Osteoblast (primary cell): ENCODE data around the gene SPATS2L. TPM values are rescaled to one million over a fixed set of nuclear protein-coding genes. Genes with fewer than 3 reads are reported as not detected.

ENCODE experiments used
- DNase-seq: peaks from one replicate; pipeline ENCODE4 v3.0.0; 2011; ENCODE audit warnings: low spot score, mixed read lengths; ENCODE audit not compliant: insufficient read length; ENCODE audit errors: missing footprints
- H2AFZ ChIP-seq: 2 replicates; pipeline ENCODE4 v1.6.0; 2011; ENCODE audit warnings: mild to moderate bottlenecking, low read length
- H3K27ac ChIP-seq: 2 replicates; pipeline ENCODE4 v1.5.1; 2011; ENCODE audit warnings: mild to moderate bottlenecking, low read depth, low read length, moderate library complexity
- H3K27me3 ChIP-seq: 2 replicates; pipeline ENCODE4 v1.6.0; 2012; ENCODE audit warnings: mild to moderate bottlenecking, control low read depth, inconsistent platforms, low read length, moderate library complexity; ENCODE audit not compliant: insufficient read depth
- H3K36me3 ChIP-seq: 2 replicates; pipeline ENCODE4 v1.5.1; 2011; ENCODE audit warnings: mild to moderate bottlenecking, low read length, control low read depth, moderate library complexity; ENCODE audit not compliant: insufficient read depth
- H3K4me1 ChIP-seq: 2 replicates; pipeline ENCODE4 v1.5.1; 2011; ENCODE audit warnings: mild to moderate bottlenecking, low read length, control low read depth, moderate library complexity; ENCODE audit not compliant: insufficient read depth
- H3K4me2 ChIP-seq: 2 replicates; pipeline ENCODE4 v1.6.0; 2011; ENCODE audit warnings: mild to moderate bottlenecking, low read length; ENCODE audit not compliant: insufficient read depth
- H3K4me3 ChIP-seq: fragments of 200-600 bp; sonication (generic); 3 replicates; pipeline ENCODE4 v1.5.1; 2012; ENCODE audit warnings: mild to moderate bottlenecking, low read length, inconsistent platforms; ENCODE audit not compliant: insufficient read depth
- H3K79me2 ChIP-seq: 2 replicates; pipeline ENCODE4 v1.6.0; 2012; ENCODE audit warnings: mild to moderate bottlenecking, low read length, control low read depth, inconsistent platforms; ENCODE audit not compliant: insufficient read depth
- H3K9me3 ChIP-seq: 2 replicates; pipeline ENCODE4 v1.5.1; 2011; ENCODE audit warnings: low read depth, low read length, control low read depth
- H4K20me1 ChIP-seq: 2 replicates; pipeline ENCODE4 v1.6.0; 2012; ENCODE audit warnings: mild to moderate bottlenecking, low read length, control low read depth; ENCODE audit not compliant: insufficient read depth
- CTCF ChIP-seq: IDR thresholded peaks from 2 replicates; pipeline ENCODE4 v1.5.1; 2011; ENCODE audit warnings: mild to moderate bottlenecking, low read depth, low read length, moderate library complexity; ENCODE audit errors: extremely low read depth
- total RNA-seq: library from RNA; depleted of rRNA; stranded (reverse); fragments of >200 nt; gene quantifications from 2 replicates; pipeline ENCODE4 v1.2.3, GENCODE V29; 2012

SPATS2L gene
- total RNA-seq, 1 donor: 74.6 TPM

DNA sequence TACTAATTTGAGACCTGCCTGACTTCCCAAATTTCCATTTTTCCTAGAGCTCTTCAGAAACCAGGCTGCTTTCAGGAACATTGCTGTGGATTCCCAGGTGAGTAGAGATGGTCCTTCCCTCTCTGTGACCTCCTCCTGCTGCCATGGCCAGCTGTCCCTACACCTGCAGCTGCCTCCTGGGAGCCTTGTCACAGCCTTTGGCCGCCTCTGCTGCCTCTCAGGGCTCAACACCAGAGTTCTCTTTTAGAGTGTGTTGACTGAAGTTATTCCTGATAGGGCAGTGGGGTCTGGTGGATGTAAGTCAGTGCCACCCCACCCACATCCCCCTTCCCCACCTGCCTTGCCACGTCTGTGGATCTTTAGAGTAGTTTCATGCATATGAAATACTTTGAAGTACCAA, 22.9 kb downstream of the SPATS2L start:
- H3K79me2 ChIP-seq: peaks cover 85% of the 10 kb centered on the region
- no peaks in the 10 kb centered on the region for H3K27me3 ChIP-seq
- no peaks in the 10 kb centered on the region for H3K9me3 ChIP-seq
- H3K27ac ChIP-seq: no peak overlapping the region
- peak overlapping the region; percentile 56 for H3K4me2 ChIP-seq
- H3K4me1 ChIP-seq: peaks cover 8% of the 10 kb centered on the region
- TF ChIP-seq CTCF: no peak
- no peak overlapping the region for H3K4me3 ChIP-seq
- no peaks in the 10 kb centered on the region for H4K20me1 ChIP-seq
- peaks cover 2% of the 10 kb centered on the region for H3K36me3 ChIP-seq
- H2AFZ ChIP-seq: no peak overlapping the region
- no peak for DNase-seq

GRCh38 chr2:200329798-200330197, 23.3 kb downstream of the SPATS2L start:
- no peaks in the 10 kb centered on the region for H4K20me1 ChIP-seq
- no peak overlapping the region for H2AFZ ChIP-seq
- no peak overlapping the region for H3K27ac ChIP-seq
- H3K27me3 ChIP-seq: no peaks in the 10 kb centered on the region
- H3K79me2 ChIP-seq: peaks cover 81% of the 10 kb centered on the region
- TF ChIP-seq CTCF: no peak
- DNase-seq: no peak
- H3K4me1 ChIP-seq: peaks cover 8% of the 10 kb centered on the region
- peaks cover 2% of the 10 kb centered on the region for H3K36me3 ChIP-seq
- H3K9me3 ChIP-seq: no peaks in the 10 kb centered on the region
- no peak overlapping the region for H3K4me3 ChIP-seq
- peak overlapping the region; percentile 56 for H3K4me2 ChIP-seq

GRCh38 chr2:200330351-200331060, 24.0 kb downstream of the SPATS2L start:
- H2AFZ ChIP-seq: no peak overlapping the region
- H3K4me1 ChIP-seq: peaks cover 11% of the 10 kb centered on the region
- H3K4me2 ChIP-seq: no peak overlapping the region
- H3K36me3 ChIP-seq: peaks cover 2% of the 10 kb centered on the region
- no peak overlapping the region for H3K4me3 ChIP-seq
- H3K27me3 ChIP-seq: no peaks in the 10 kb centered on the region
- no peak overlapping the region for H3K27ac ChIP-seq
- H3K79me2 ChIP-seq: peaks cover 81% of the 10 kb centered on the region
- TF ChIP-seq CTCF: no peak
- no peaks in the 10 kb centered on the region for H4K20me1 ChIP-seq
- no peak for DNase-seq
- H3K9me3 ChIP-seq: no peaks in the 10 kb centered on the region

- no peak for DNase-seq
- no peak overlapping the region for H3K4me3 ChIP-seq
- H3K36me3 ChIP-seq: peaks cover 2% of the 10 kb centered on the region
- H4K20me1 ChIP-seq: no peaks in the 10 kb centered on the region
- H3K27ac ChIP-seq: no peak overlapping the region
- no peaks in the 10 kb centered on the region for H3K9me3 ChIP-seq
- no peak overlapping the region for H3K4me2 ChIP-seq
- no peak for TF ChIP-seq CTCF
- H3K4me1 ChIP-seq: peaks cover 13% of the 10 kb centered on the region
- H2AFZ ChIP-seq: no peak overlapping the region
- peaks cover 81% of the 10 kb centered on the region for H3K79me2 ChIP-seq
- no peaks in the 10 kb centered on the region for H3K27me3 ChIP-seq
Measured at GRCh38 chr2:200331061-200331400, 24.5 kb downstream of the SPATS2L start.
